ENCODE measurements around the gene CAMK2G.

CAMK2G gene

GRCh38 chr10:73887294-73888039 lies 13.1 kb upstream of the CAMK2G start:
- no peak for DNase-seq (ENCODE audit: low read depth)
- no peak overlapping the region for H3K4me3 ChIP-seq (ENCODE audit: low read depth, low read length)
- no peak for TF ChIP-seq CTCF (IDR thresholded peaks at IDR 0.05; ENCODE audit: insufficient read depth, low read depth, low read length, missing control alignments)

GRCh38 chr10:73886661-73887293 lies 12.4 kb upstream of the CAMK2G start:
- H3K4me3 ChIP-seq (ENCODE audit: low read depth, low read length) = no peak overlapping the region
- no peak for TF ChIP-seq CTCF (IDR thresholded peaks at IDR 0.05; ENCODE audit: insufficient read depth, low read depth, low read length, missing control alignments)
- no peak for DNase-seq (ENCODE audit: low read depth)

- no peak overlapping the region for H3K4me3 ChIP-seq (ENCODE audit: low read depth, low read length)
- peak; percentile 78 for DNase-seq (ENCODE audit: low read depth)
- peak; percentile 94 for TF ChIP-seq CTCF (IDR thresholded peaks at IDR 0.05; ENCODE audit: insufficient read depth, low read depth, low read length, missing control alignments)
These were observed 11.8 kb upstream of the CAMK2G start for GRCh38 chr10:73886085-73886529.

GRCh38 chr10:73884017-73884416 lies 9.7 kb upstream of the CAMK2G start:
- TF ChIP-seq CTCF (IDR thresholded peaks at IDR 0.05; ENCODE audit: insufficient read depth, low read depth, low read length, missing control alignments) = no peak
- H3K4me3 ChIP-seq (ENCODE audit: low read depth, low read length) = no peak overlapping the region
- DNase-seq (ENCODE audit: low read depth) = no peak

GRCh38 chr10:73881221-73881919 lies 7.0 kb upstream of the CAMK2G start:
- no peak for DNase-seq (ENCODE audit: low read depth)
- no peak overlapping the region for H3K4me3 ChIP-seq (ENCODE audit: low read depth, low read length)
- TF ChIP-seq CTCF (IDR thresholded peaks at IDR 0.05; ENCODE audit: insufficient read depth, low read depth, low read length, missing control alignments) = no peak

- peak; percentile 96 for TF ChIP-seq CTCF (IDR thresholded peaks at IDR 0.05; ENCODE audit: insufficient read depth, low read depth, low read length, missing control alignments)
- peak; percentile 93 for DNase-seq (ENCODE audit: low read depth)
- no peak overlapping the region for H3K4me3 ChIP-seq (ENCODE audit: low read depth, low read length)
These were observed 5.2 kb upstream of the CAMK2G start for GRCh38 chr10:73879296-73880173.

Measured in GM12865 (cell line).